HepG2 (cell line): ENCODE data around the gene RRAD. TPM values are rescaled to one million over a fixed set of nuclear protein-coding genes. Genes with fewer than 3 reads are reported as not detected.

Experiments used
- ETS1 ChIP-seq: sonication (generic); formaldehyde crosslinking; IDR thresholded peaks from 2 replicates; pipeline ENCODE4 v1.4.0; 2020; ENCODE audit warnings: missing genetic modification reagents
- HDAC6 ChIP-seq: fragments of 200-600 bp; sonication (generic); IDR thresholded peaks from 2 replicates; pipeline ENCODE4 v1.7.0; 2017; ENCODE audit warnings: mild to moderate bottlenecking, antibody characterized with exemption, low read length, low read depth
- HOXD1 ChIP-seq: sonication (generic); formaldehyde crosslinking; IDR thresholded peaks from 2 replicates; pipeline ENCODE4 v1.5.0; 2020; ENCODE audit warnings: missing genetic modification reagents
- MIER3 ChIP-seq: IDR thresholded peaks from 2 replicates; pipeline ENCODE4 v1.6.1; 2016; ENCODE audit warnings: missing compliant biosample characterization, borderline replicate concordance
- PREB ChIP-seq: sonication (generic); formaldehyde crosslinking; IDR thresholded peaks from 2 replicates; pipeline ENCODE4 v1.4.0; 2020; ENCODE audit warnings: missing genetic modification reagents
- PTBP1 ChIP-seq: fragments of 200-400 bp; formaldehyde crosslinking; IDR thresholded peaks from 2 replicates; pipeline ENCODE4 v1.6.1; 2018; ENCODE audit warnings: low read length, low read depth; ENCODE audit not compliant: poor library complexity, severe bottlenecking
- RFX3 ChIP-seq: IDR thresholded peaks from 2 replicates; pipeline ENCODE4 v1.6.1; 2016; ENCODE audit warnings: missing biosample characterization, missing genetic modification reagents
- SMAD1 ChIP-seq: sonication (generic); formaldehyde crosslinking; IDR thresholded peaks from 2 replicates; pipeline ENCODE4 v1.4.0; 2020; ENCODE audit warnings: missing genetic modification reagents, low read depth, mild to moderate bottlenecking, borderline replicate concordance
- TBX2 ChIP-seq: sonication (generic); formaldehyde crosslinking; IDR thresholded peaks from 2 replicates; pipeline ENCODE4 v1.5.0; 2020; ENCODE audit warnings: missing genetic modification reagents, mild to moderate bottlenecking, borderline replicate concordance
- ZBTB37 ChIP-seq: sonication (generic); formaldehyde crosslinking; IDR thresholded peaks from 2 replicates; pipeline ENCODE4 v1.4.0; 2020; ENCODE audit warnings: mild to moderate bottlenecking, missing genetic modification reagents
- ZBTB42 ChIP-seq: sonication (generic); formaldehyde crosslinking; IDR thresholded peaks from 2 replicates; pipeline ENCODE4 v1.5.0; 2020; ENCODE audit warnings: mild to moderate bottlenecking, missing genetic modification reagents
- ZFP90 ChIP-seq: sonication (generic); formaldehyde crosslinking; IDR thresholded peaks from 2 replicates; pipeline ENCODE4 v1.8.0; 2022; ENCODE audit warnings: missing genetic modification reagents, mild to moderate bottlenecking, inconsistent platforms, borderline replicate concordance
- ZNF256 ChIP-seq: sonication (generic); formaldehyde crosslinking; conservative IDR thresholded peaks from 2 replicates; pipeline ENCODE4 v1.4.0; 2020; ENCODE audit warnings: missing genetic modification reagents
- ZNF431 ChIP-seq: sonication (generic); formaldehyde crosslinking; IDR thresholded peaks from 2 replicates; pipeline ENCODE4 v1.9.0; 2022; ENCODE audit warnings: missing genetic modification reagents, low read depth, mild to moderate bottlenecking, borderline replicate concordance
- ZNF629 ChIP-seq: sonication (generic); formaldehyde crosslinking; conservative IDR thresholded peaks from 2 replicates; pipeline ENCODE4 v1.5.0; 2020; ENCODE audit warnings: missing genetic modification reagents
- ZNF709 ChIP-seq: sonication (generic); formaldehyde crosslinking; IDR thresholded peaks from 2 replicates; pipeline ENCODE4 v1.5.0; 2020; ENCODE audit warnings: mild to moderate bottlenecking, missing genetic modification reagents
- ZNF775 ChIP-seq: sonication (generic); formaldehyde crosslinking; IDR thresholded peaks from 2 replicates; pipeline ENCODE4 v1.4.0; 2020; ENCODE audit warnings: missing genetic modification reagents, mild to moderate bottlenecking, moderate library complexity, borderline replicate concordance
- ZNF883 ChIP-seq: sonication (generic); formaldehyde crosslinking; IDR thresholded peaks from 2 replicates; pipeline ENCODE4 v1.5.1; 2020; ENCODE audit warnings: mild to moderate bottlenecking, missing genetic modification reagents; ENCODE audit errors: not compliant biosample characterization
- polyA plus RNA-seq, 8 experiments: library from polyadenylated mRNA; depleted of rRNA in 3 of 8; stranded (reverse) in 7 of 8; unstranded in 1 of 8; fragments of >200 nt; fragmentation: Illumina TruSeq in 4 of 8; extraction: Trizol in 4 of 8; gene quantifications; 2 replicates each; pipeline versions ENCODE4 v1.2.1 to v1.2.3, GENCODE V29; 2011 to 2016; ENCODE audit warnings: low read depth in 4 of 8, missing spikeins in 1 of 8, mixed read lengths in 1 of 8; ENCODE audit not compliant: insufficient read depth in 1 of 8
- total RNA-seq, 5 experiments: library from RNA; depleted of rRNA; stranded (reverse); fragments of >200 nt; fragmentation: Illumina TruSeq; extraction: Trizol; gene quantifications; 2 replicates each; pipeline ENCODE4 v1.2.3, GENCODE V29; 2016; ENCODE audit warnings: low read depth in 1 of 5
- TF ChIP-seq, protein P1 (sequence below), 2 experiments: sonication (generic) in 1 of 2; formaldehyde crosslinking in 1 of 2; IDR thresholded peaks; 2 replicates each; pipeline versions ENCODE4 v1.4.0 to v1.6.1; 2016 to 2020; ENCODE audit warnings: borderline replicate concordance in 1 of 2, low read depth in 1 of 2, mild to moderate bottlenecking in 1 of 2, missing genetic modification reagents in 1 of 2

The RRAD gene
- total and polyA plus RNA-seq, 2 of the 13 experiments (the other 11 are each of a cell fraction or from before 2014, with no cell fraction given): 0.80 to 1.1 TPM

DNA sequence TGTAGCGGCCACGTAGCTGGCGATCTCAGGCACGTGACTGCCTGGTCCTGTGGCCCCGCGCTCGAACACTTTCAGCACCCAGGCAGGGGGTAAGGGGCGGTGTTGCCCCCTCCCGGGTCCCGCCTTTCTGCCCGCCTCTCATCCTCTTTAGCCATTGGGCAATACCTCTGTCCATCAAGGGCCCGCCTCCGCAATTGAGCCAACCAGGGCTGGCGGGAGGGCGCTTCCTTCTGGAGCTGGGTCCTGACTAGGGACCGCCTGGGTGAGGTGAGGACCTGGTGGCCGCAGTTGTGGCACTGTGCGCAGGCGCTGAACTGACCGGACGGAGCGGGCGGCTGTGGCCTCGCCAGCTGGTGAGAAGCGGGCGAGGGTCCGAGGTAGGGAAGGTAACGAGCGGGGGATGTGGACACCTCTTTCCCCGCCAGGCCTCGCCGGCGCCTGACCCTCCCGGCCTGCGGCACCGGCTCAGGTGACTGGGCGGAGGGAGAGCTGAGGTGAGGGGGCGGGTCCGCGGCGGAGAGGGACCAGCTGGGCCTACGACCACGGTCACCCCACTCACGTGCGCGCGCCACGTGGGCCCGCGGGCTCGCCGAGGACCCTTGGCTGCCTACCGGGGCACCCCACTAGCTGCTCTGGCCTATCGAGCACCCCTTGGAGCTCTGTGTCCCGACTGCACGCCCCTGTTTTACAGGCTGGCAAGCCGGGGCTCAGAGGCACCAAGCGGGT lies 44.9 kb downstream of the RRAD start, which contains the start of gene PDP2 (continued):
- peak; percentile 70 for TF ChIP-seq ZNF256
- no peak for TF ChIP-seq RFX3
- no peak for TF ChIP-seq HDAC6
- peak; percentile 97 for TF ChIP-seq ZNF709 (CRISPR knock-in tag)
- peak; percentile 73; the same call in 1 of the 2 replicates for TF ChIP-seq HOXD1 (CRISPR knock-in tag)
- TF ChIP-seq ETS1 (CRISPR knock-in tag): peak; percentile 95; the same call in 1 of the 2 replicates
- peak; percentile 94 for TF ChIP-seq SMAD1 (CRISPR knock-in tag)
- peak; percentile 61; the same call in 1 of the 2 replicates for TF ChIP-seq ZNF431 (CRISPR knock-in tag)
- no peak for TF ChIP-seq ZBTB37 (CRISPR knock-in tag)
- peak; percentile 22 for TF ChIP-seq ZNF629
- peak; percentile 98 for TF ChIP-seq ZNF883 (CRISPR knock-in tag)
- peak; percentile 80; the same call in 1 of the 2 replicates for TF ChIP-seq ZNF775 (CRISPR knock-in tag)
- peak; percentile 86 for TF ChIP-seq TBX2 (CRISPR knock-in tag)
- no peak for TF ChIP-seq PTBP1
- peak; percentile 90; the same call in 1 of the 2 replicates for TF ChIP-seq PREB
- peak; percentile 90 for TF ChIP-seq ZBTB42 (CRISPR knock-in tag)
- TF ChIP-seq, protein P1, sequence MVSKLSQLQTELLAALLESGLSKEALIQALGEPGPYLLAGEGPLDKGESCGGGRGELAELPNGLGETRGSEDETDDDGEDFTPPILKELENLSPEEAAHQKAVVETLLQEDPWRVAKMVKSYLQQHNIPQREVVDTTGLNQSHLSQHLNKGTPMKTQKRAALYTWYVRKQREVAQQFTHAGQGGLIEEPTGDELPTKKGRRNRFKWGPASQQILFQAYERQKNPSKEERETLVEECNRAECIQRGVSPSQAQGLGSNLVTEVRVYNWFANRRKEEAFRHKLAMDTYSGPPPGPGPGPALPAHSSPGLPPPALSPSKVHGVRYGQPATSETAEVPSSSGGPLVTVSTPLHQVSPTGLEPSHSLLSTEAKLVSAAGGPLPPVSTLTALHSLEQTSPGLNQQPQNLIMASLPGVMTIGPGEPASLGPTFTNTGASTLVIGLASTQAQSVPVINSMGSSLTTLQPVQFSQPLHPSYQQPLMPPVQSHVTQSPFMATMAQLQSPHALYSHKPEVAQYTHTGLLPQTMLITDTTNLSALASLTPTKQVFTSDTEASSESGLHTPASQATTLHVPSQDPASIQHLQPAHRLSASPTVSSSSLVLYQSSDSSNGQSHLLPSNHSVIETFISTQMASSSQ (IDR thresholded peaks at IDR 0.05; ENCODE audit: low read depth): 0 out of 2 replicates have a peak, but pooled peaks have one; percentile 35
- TF ChIP-seq, protein P1 (CRISPR knock-in tag; IDR thresholded peaks at IDR 0.05; ENCODE audit: borderline replicate concordance): peak; percentile 55; the same call in 1 of the 2 replicates
- peak; percentile 97 for TF ChIP-seq ZFP90 (CRISPR knock-in tag)
- peak; percentile 54; the same call in 1 of the 2 replicates for TF ChIP-seq MIER3 (CRISPR knock-in tag)
